ENCODE data around the gene PRODH2. TPM values are rescaled to one million over a fixed set of nuclear protein-coding genes. Genes with fewer than 3 reads are reported as not detected.

PRODH2 gene
- total RNA-seq, 1 experiment from 2014 or later = not detected

DNA sequence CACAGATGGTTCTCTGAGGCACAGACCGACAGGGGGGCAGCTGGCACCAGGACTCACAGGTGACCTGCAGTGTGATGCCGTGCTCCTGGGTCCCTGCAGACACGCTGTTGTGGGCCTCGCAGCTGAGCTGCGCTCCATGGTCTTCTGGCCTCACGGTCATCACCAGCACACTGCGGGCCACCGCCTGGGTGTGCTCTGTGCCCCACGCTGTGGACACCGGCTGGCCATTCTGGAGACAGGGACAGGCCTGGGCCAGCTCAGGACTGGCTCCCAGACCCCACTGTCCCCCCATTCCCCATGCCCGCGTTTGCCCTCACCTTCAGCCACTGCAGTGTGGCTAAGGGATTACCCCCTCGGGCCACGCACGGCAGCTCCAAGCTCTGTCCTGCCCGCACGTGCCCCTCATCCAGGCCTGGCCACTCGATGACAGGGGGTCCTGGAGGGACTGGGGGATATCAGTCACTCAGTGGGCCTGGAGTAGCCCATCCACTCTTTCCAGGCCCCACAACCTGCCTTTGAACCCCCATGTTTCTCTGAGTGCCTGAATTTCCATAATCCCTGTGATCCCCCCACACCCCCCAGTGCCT is 36.4 kb upstream of the PRODH2 start:
- no peaks in the 10 kb centered on the region for H3K9me3 Mint-ChIP-seq
- H3K4me3 Mint-ChIP-seq = no peak overlapping the region
- no peak overlapping the region for H3K27ac Mint-ChIP-seq
- H3K27me3 Mint-ChIP-seq (ENCODE audit: low read depth) = peaks cover 90% of the 10 kb centered on the region
- H3K36me3 Mint-ChIP-seq = no peaks in the 10 kb centered on the region
- TF ChIP-seq MAX (CRISPR knock-in tag; IDR thresholded peaks at IDR 0.05) (no peak), HMGA2 (CRISPR knock-in tag; IDR thresholded peaks at IDR 0.05) (no peak), ZNF232 (CRISPR knock-in tag; IDR thresholded peaks at IDR 0.05) (no peak), ZNF532 (CRISPR knock-in tag; IDR thresholded peaks at IDR 0.05; ENCODE audit: borderline replicate concordance) (no peak), ATF6 (CRISPR knock-in tag; IDR thresholded peaks at IDR 0.05) (no peak), NR3C1 (CRISPR knock-in tag; conservative IDR thresholded peaks at IDR 0.05; ENCODE audit: low read depth) (no peak), PRRX2 (CRISPR knock-in tag; IDR thresholded peaks at IDR 0.05) (no peak), RORB (CRISPR knock-in tag; IDR thresholded peaks at IDR 0.05) (no peak)
- TF ChIP-seq, protein P1, sequence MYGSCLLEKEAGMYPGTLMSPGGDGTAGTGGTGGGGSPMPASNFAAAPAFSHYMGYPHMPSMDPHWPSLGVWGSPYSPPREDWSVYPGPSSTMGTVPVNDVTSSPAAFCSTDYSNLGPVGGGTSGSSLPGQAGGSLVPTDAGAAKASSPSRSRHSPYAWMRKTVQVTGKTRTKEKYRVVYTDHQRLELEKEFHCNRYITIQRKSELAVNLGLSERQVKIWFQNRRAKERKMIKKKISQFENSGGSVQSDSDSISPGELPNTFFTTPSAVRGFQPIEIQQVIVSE (CRISPR knock-in tag; IDR thresholded peaks at IDR 0.05; ENCODE audit: borderline replicate concordance) = no peak
- peaks cover 28% of the 10 kb centered on the region for H3K4me1 Mint-ChIP-seq
- no peak for ATAC-seq
- ChIA-PET POLR2A (no interaction called here), CTCF (interaction anchor here (0.6 to 2.9 kb wide), 2 partner anchors 12 to 31 kb away, joined by 3 to 36 read pairs; no protein-coding TSS in a partner anchor)
- no peak for DNase-seq (ENCODE audit: low spot score)

GRCh38 chr19:35848486-35848885 is 35.8 kb upstream of the PRODH2 start:
- Mint-ChIP-seq H3K27me3 (ENCODE audit: low read depth) (peaks cover 92% of the 10 kb centered on the region), H3K9me3 (no peaks in the 10 kb centered on the region), H3K4me3 (no peak overlapping the region), H3K4me1 (peaks cover 32% of the 10 kb centered on the region), H3K27ac (no peak overlapping the region), H3K36me3 (no peaks in the 10 kb centered on the region)
- TF ChIP-seq SMAD4 (CRISPR knock-in tag; IDR thresholded peaks at IDR 0.05) = no peak
- TF ChIP-seq, protein P2, sequence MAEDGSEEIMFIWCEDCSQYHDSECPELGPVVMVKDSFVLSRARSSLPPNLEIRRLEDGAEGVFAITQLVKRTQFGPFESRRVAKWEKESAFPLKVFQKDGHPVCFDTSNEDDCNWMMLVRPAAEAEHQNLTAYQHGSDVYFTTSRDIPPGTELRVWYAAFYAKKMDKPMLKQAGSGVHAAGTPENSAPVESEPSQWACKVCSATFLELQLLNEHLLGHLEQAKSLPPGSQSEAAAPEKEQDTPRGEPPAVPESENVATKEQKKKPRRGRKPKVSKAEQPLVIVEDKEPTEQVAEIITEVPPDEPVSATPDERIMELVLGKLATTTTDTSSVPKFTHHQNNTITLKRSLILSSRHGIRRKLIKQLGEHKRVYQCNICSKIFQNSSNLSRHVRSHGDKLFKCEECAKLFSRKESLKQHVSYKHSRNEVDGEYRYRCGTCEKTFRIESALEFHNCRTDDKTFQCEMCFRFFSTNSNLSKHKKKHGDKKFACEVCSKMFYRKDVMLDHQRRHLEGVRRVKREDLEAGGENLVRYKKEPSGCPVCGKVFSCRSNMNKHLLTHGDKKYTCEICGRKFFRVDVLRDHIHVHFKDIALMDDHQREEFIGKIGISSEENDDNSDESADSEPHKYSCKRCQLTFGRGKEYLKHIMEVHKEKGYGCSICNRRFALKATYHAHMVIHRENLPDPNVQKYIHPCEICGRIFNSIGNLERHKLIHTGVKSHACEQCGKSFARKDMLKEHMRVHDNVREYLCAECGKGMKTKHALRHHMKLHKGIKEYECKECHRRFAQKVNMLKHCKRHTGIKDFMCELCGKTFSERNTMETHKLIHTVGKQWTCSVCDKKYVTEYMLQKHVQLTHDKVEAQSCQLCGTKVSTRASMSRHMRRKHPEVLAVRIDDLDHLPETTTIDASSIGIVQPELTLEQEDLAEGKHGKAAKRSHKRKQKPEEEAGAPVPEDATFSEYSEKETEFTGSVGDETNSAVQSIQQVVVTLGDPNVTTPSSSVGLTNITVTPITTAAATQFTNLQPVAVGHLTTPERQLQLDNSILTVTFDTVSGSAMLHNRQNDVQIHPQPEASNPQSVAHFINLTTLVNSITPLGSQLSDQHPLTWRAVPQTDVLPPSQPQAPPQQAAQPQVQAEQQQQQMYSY (CRISPR knock-in tag; IDR thresholded peaks at IDR 0.05) = no peak
- ATAC-seq (no peak), DNase-seq (ENCODE audit: low spot score) (no peak)
- ChIA-PET CTCF (interaction anchor here (0.6 kb wide), 1 partner anchor 30 kb away, joined by 3 read pairs; no protein-coding TSS in a partner anchor), POLR2A (no interaction called here)

All from WTC11 (cell line).